CD14-positive monocyte (primary cell): ENCODE results near the gene KIAA0753. TPM values are rescaled to one million over a fixed set of nuclear protein-coding genes. Genes with fewer than 3 reads are reported as not detected.
"Not testable (repeated sequence)": the region's sequence is repeated elsewhere in the genome, so short reads cannot be mapped to it uniquely, and the experiment has no call there.

Source experiments
- DNase-seq, 3 donors: peaks; one replicate each; pipeline ENCODE4 v3.0.0-alpha.2; 2011 to 2022
- H2AFZ ChIP-seq: 2 replicates; pipeline ENCODE4 v1.6.0; 2012; ENCODE audit warnings: mild to moderate bottlenecking, low read depth, low read length, inconsistent platforms; ENCODE audit not compliant: insufficient read depth, poor library complexity, severe bottlenecking
- H3K27ac ChIP-seq, 2 donors: 1 replicate in 1 of 2; 2 replicates in 1 of 2; pipeline ENCODE4 v1.5.1; 2012 to 2013; ENCODE audit warnings: low read length in 2 of 2, control low read depth in 1 of 2, inconsistent platforms in 1 of 2, low read depth in 1 of 2, mild to moderate bottlenecking in 1 of 2
- H3K27me3 ChIP-seq, 2 donors: one replicate each; pipeline versions ENCODE4 v1.6.0 to v1.6.1; 2011 to 2013; ENCODE audit warnings: low read length in 2 of 2; ENCODE audit not compliant: control insufficient read depth in 2 of 2, insufficient read depth in 2 of 2
- H3K36me3 ChIP-seq, 2 donors: replicated peaks in 1 of 2; 1 replicate in 1 of 2; 2 replicates in 1 of 2; pipeline versions ENCODE4 v1.5.1 to v1.6.1; 2012 to 2013; ENCODE audit warnings: low read length in 2 of 2, control low read depth in 1 of 2, inconsistent platforms in 1 of 2, mild to moderate bottlenecking in 1 of 2; ENCODE audit not compliant: insufficient read depth in 2 of 2, control insufficient read depth in 1 of 2
- H3K4me1 ChIP-seq, 2 donors: 1 replicate in 1 of 2; 2 replicates in 1 of 2; pipeline versions ENCODE4 v1.5.1 to v1.6.1; 2012 to 2013; ENCODE audit warnings: low read length in 2 of 2, control low read depth in 1 of 2, inconsistent platforms in 1 of 2, mild to moderate bottlenecking in 1 of 2, moderate library complexity in 1 of 2; ENCODE audit not compliant: insufficient read depth in 2 of 2, control insufficient read depth in 1 of 2
- H3K4me2 ChIP-seq: replicated peaks from 2 replicates; pipeline ENCODE3; 2012; ENCODE audit warnings: low read length, moderate library complexity, mild to moderate bottlenecking; ENCODE audit not compliant: poor library complexity, severe bottlenecking; ENCODE audit errors: extremely low read depth
- H3K4me3 ChIP-seq, 3 experiments: fragments of 200-600 bp in 1 of 3; sonication (generic) in 1 of 3; replicated peaks in 1 of 3; 1 replicate in 2 of 3; 2 replicates in 1 of 3; pipeline ENCODE4 v1.5.1; 2011 to 2013; ENCODE audit warnings: low read length in 3 of 3, mild to moderate bottlenecking in 3 of 3, control low read depth in 2 of 3, low read depth in 2 of 3, inconsistent platforms in 1 of 3, moderate library complexity in 1 of 3
- H3K79me2 ChIP-seq: 2 replicates; pipeline ENCODE4 v1.6.0; 2012; ENCODE audit warnings: mild to moderate bottlenecking, control low read depth, inconsistent platforms, low read length, moderate library complexity; ENCODE audit not compliant: insufficient read depth
- H3K9ac ChIP-seq: 2 replicates; pipeline ENCODE4 v1.6.0; 2017; ENCODE audit warnings: low read length, mild to moderate bottlenecking; ENCODE audit not compliant: insufficient read depth, poor library complexity, severe bottlenecking
- H3K9me3 ChIP-seq, 2 donors: replicated peaks in 1 of 2; 1 replicate in 1 of 2; 2 replicates in 1 of 2; pipeline versions ENCODE4 v1.5.1 to v1.6.1; 2012 to 2013; ENCODE audit warnings: low read length in 2 of 2, control low read depth in 1 of 2; ENCODE audit not compliant: control insufficient read depth in 1 of 2, insufficient read depth in 1 of 2
- H4K20me1 ChIP-seq: 2 replicates; pipeline ENCODE4 v1.6.0; 2012; ENCODE audit warnings: mild to moderate bottlenecking, low read length, control low read depth, moderate library complexity; ENCODE audit not compliant: insufficient read depth
- H3K27ac Mint-ChIP-seq, 7 donors: one replicate each; pipeline ENCODE4 v1.8.0; 2020; ENCODE audit warnings: mild to moderate bottlenecking in 7 of 7, mixed read lengths in 7 of 7, moderate library complexity in 6 of 7, inconsistent platforms in 2 of 7
- H3K27me3 Mint-ChIP-seq, 3 donors: one replicate each; pipeline ENCODE4 v1.8.0; 2021 to 2022; ENCODE audit warnings: low read depth in 3 of 3, mild to moderate bottlenecking in 3 of 3, mixed read lengths in 3 of 3, moderate library complexity in 3 of 3, inconsistent platforms in 1 of 3
- H3K36me3 Mint-ChIP-seq, 2 donors: one replicate each; pipeline ENCODE4 v1.8.0; 2020; ENCODE audit warnings: mixed read lengths in 2 of 2, inconsistent platforms in 1 of 2, mild to moderate bottlenecking in 1 of 2
- H3K4me1 Mint-ChIP-seq: one replicate; pipeline ENCODE4 v1.8.0; 2020; ENCODE audit warnings: mild to moderate bottlenecking, mixed read lengths
- H3K4me3 Mint-ChIP-seq, 2 donors: one replicate each; pipeline ENCODE4 v1.8.0; 2020; ENCODE audit warnings: mild to moderate bottlenecking in 2 of 2, mixed read lengths in 2 of 2, moderate library complexity in 1 of 2
- H3K9me3 Mint-ChIP-seq, 7 donors: one replicate each; pipeline ENCODE4 v1.8.0; 2020 to 2022; ENCODE audit warnings: mixed read lengths in 7 of 7, mild to moderate bottlenecking in 6 of 7, moderate library complexity in 6 of 7, inconsistent platforms in 2 of 7
- WGBS: methylation state at CpG from one replicate; pipeline ENCODE4 v1.1.5; 2013; ENCODE audit warnings: missing lambda C conversion rate; ENCODE audit not compliant: insufficient coverage; 5-methylcytosine and 5-hydroxymethylcytosine counted together
- intact Hi-C, 2 donors: fragments of 100-400 bp; cut with micrococcal nuclease; formaldehyde crosslinking; loops; one replicate each; pipeline versions ENCODE4 v1.15.0 to v1.15.1; 2023
- polyA plus RNA-seq, 3 donors: library from polyadenylated mRNA; depleted of rRNA in 1 of 3; unstranded in 2 of 3; stranded (reverse) in 1 of 3; fragments of 300-500 nt in 2 of 3; fragments of >200 nt in 1 of 3; fragmentation: Illumina TruSeq in 2 of 3; gene quantifications; 1 replicate in 2 of 3; 2 replicates in 1 of 3; pipeline ENCODE4 v1.2.3, GENCODE V29; 2012 to 2021
- TF ChIP-seq, protein P1 (sequence below): fragments of 200-600 bp; IDR thresholded peaks from one replicate; pipeline ENCODE4 v1.8.0; 2022; ENCODE audit warnings: antibody characterized with exemption, mild to moderate bottlenecking

Gene KIAA0753
- polyA plus RNA-seq, 3 donors: 1.7 to 6.6 (median 3.5) TPM

DNA sequence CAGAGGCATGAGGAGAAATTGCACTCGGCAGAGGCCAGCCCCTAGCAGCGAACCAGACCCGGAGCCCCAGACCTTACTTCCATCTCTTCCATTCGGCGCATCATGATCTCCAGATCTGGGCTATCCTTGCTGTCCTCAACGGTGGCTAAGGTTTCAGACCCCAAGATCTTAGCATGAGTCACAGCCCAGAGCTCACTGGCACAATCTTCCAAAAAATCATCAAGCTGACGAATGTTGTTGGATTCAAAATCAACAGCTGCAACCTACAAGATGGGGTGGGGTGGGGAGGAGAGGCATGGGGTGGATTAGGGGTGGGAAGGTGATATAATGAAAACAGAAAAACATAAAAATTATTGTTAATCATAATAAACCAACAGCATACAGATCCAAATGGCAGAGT, 44.4 kb downstream of the KIAA0753 start:
- intact Hi-C loops: no loop called here
- Histone ChIP-seq H3K4me2 (no peak overlapping the region), H3K36me3 (peaks cover 29 to 55% of the 10 kb centered on the region in 2 donors), H3K4me3 (no peak overlapping the region), H3K79me2 (no peaks in the 10 kb centered on the region), H3K27ac (no peak overlapping the region), H3K9ac (no peak overlapping the region), H3K27me3 (no peaks in the 10 kb centered on the region), H4K20me1 (no peaks in the 10 kb centered on the region), H3K9me3 (no peaks in the 10 kb centered on the region), H2AFZ (no peak overlapping the region), H3K4me1 (peaks cover 30 to 38% of the 10 kb centered on the region in 2 donors)
- no peak overlapping the region for H3K4me3 Mint-ChIP-seq
- DNase-seq: no peak
- TF ChIP-seq, protein P1, sequence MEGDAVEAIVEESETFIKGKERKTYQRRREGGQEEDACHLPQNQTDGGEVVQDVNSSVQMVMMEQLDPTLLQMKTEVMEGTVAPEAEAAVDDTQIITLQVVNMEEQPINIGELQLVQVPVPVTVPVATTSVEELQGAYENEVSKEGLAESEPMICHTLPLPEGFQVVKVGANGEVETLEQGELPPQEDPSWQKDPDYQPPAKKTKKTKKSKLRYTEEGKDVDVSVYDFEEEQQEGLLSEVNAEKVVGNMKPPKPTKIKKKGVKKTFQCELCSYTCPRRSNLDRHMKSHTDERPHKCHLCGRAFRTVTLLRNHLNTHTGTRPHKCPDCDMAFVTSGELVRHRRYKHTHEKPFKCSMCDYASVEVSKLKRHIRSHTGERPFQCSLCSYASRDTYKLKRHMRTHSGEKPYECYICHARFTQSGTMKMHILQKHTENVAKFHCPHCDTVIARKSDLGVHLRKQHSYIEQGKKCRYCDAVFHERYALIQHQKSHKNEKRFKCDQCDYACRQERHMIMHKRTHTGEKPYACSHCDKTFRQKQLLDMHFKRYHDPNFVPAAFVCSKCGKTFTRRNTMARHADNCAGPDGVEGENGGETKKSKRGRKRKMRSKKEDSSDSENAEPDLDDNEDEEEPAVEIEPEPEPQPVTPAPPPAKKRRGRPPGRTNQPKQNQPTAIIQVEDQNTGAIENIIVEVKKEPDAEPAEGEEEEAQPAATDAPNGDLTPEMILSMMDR: no peak
- H3K27me3 Mint-ChIP-seq: no peaks in the 10 kb centered on the region
- peaks cover 44% of the 10 kb centered on the region for H3K4me1 Mint-ChIP-seq
- peaks cover 51 to 64% of the 10 kb centered on the region in 2 donors for H3K36me3 Mint-ChIP-seq
- 100% methylated on average over 4 of the region's 7 CpGs for WGBS
- no peaks in the 10 kb centered on the region for H3K9me3 Mint-ChIP-seq
- H3K27ac Mint-ChIP-seq: peak overlapping the region in 1 of 7 donors; percentile 77

DNA sequence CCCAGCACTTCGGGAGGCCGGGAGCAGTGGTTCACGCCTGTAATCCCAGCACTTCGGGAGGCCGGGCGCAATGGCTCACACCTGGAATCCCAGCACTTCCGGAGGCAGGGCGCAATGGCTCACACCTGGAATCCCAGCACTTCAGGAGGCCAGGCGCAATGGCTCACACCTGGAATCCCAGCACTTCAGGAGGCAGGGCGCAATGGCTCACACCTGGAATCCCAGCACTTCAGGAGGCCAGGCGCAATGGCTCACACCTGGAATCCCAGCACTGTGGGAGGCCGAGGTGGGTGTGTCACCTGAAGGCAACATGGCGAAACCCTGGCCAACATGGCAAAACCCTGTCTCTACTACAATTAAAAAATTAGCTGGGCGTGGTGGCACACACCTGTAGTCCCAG, 47.1 kb downstream of the KIAA0753 start:
- H4K20me1 ChIP-seq, H2AFZ ChIP-seq, H3K9me3 Mint-ChIP-seq, H3K27me3 Mint-ChIP-seq, H3K4me2 ChIP-seq, H3K4me3 Mint-ChIP-seq, H3K79me2 ChIP-seq, intact Hi-C loops, H3K9me3 ChIP-seq, H3K27me3 ChIP-seq, H3K4me3 ChIP-seq, H3K27ac ChIP-seq, H3K9ac ChIP-seq, DNase-seq, H3K27ac Mint-ChIP-seq: not testable (repeated sequence)
- 98% methylated on average over 12 of the region's 14 CpGs for WGBS
- H3K4me1 Mint-ChIP-seq: peaks cover 25% of the 10 kb centered on the region
- peaks cover 66 to 78% of the 10 kb centered on the region in 2 donors for H3K36me3 Mint-ChIP-seq
- H3K36me3 ChIP-seq: peaks cover 47 to 79% of the 10 kb centered on the region in 2 donors
- H3K4me1 ChIP-seq: peaks cover 8 to 16% of the 10 kb centered on the region in 2 donors
